Pancreas (tissue), 10 donors: ENCODE data around the gene FAHD1. TPM values are rescaled to one million over a fixed set of nuclear protein-coding genes. Genes with fewer than 3 reads are reported as not detected.

Experiments used
- ATAC-seq, 4 donors: fragments of 200-7000 bp; cut with Tn5 transposase; one replicate each; pipeline versions ENCODE4 v1.8.0 to v1.9.1; 2020; ENCODE audit warnings: mild to moderate bottlenecking in 4 of 4, moderate library complexity in 4 of 4
- DNase-seq, 6 donors: peaks; one replicate each; pipeline ENCODE4 v3.0.0-alpha.2; 2020
- FAIRE-seq: peaks from 2 replicates; lab custom pipeline; 2012; peaks lifted over from hg19 to GRCh38; lab: Jason Lieb, UNC
- H3K27ac ChIP-seq, 4 donors: fragments of 200-600 bp; sonication (generic); 1 replicate in 3 of 4; 2 replicates in 1 of 4; pipeline versions ENCODE4 v1.5.0 to v1.8.0; 2020
- H3K27me3 ChIP-seq, 4 donors: fragments of 200-600 bp; one replicate each; pipeline ENCODE4 v1.8.0; 2021
- H3K36me3 ChIP-seq, 3 donors: fragments of 200-600 bp; sonication (generic) in 1 of 3; one replicate each; pipeline versions ENCODE4 v1.5.0 to v1.8.0; 2020 to 2021
- H3K4me1 ChIP-seq, 3 donors: fragments of 200-600 bp; one replicate each; pipeline ENCODE4 v1.8.0; 2021
- H3K4me3 ChIP-seq, 4 donors: fragments of 200-600 bp; sonication (generic) in 2 of 4; one replicate each; pipeline versions ENCODE4 v1.5.0 to v1.8.0; 2020 to 2021
- H3K9me3 ChIP-seq, 4 donors: fragments of 200-600 bp; one replicate each; pipeline ENCODE4 v1.8.0; 2021
- WGBS, 2 donors: extraction: QIAGEN DNeasy Blood & Tissue Kit; methylation state at CpG; one replicate each; pipeline ENCODE4 v1.1.7; 2013; 5-methylcytosine and 5-hydroxymethylcytosine counted together
- intact Hi-C, 3 donors: fragments of 100-400 bp; cut with DNase I; formaldehyde crosslinking; loops; one replicate each; pipeline versions ENCODE4 v1.11.1 to v1.14.2; 2022
- polyA plus RNA-seq, 2 donors: library from polyadenylated mRNA; stranded (reverse); fragments of 200-250 nt; gene quantifications; one replicate each; pipeline ENCODE4 v1.2.3, GENCODE V29; 2013
- total RNA-seq, 6 donors: library from RNA; stranded (reverse); fragmentation: NEBNext Ultra II Directional in 4 of 6; extraction: Animal tissue kit (Norgen Biotek cat#: 25700) in 4 of 6; gene quantifications; one replicate each; pipeline versions ENCODE4 v1.2.1 to v1.2.4, GENCODE V29; 2021 to 2023
- TF ChIP-seq, protein P1 (sequence below), 4 donors: fragments of 200-600 bp; sonication (generic) in 3 of 4; IDR thresholded peaks; one replicate each; pipeline versions ENCODE4 v1.5.0 to v1.8.0; 2021; ENCODE audit warnings: antibody characterized with exemption in 4 of 4
- donor health status: healthy with polysubstance abuse.
- donor health status: DM: no; HTN: no; CAD: no; lungs with moderate emphysema.
- donor health status: DM: no; HTN: no; CAD: no.
- donor health status: control.
- donor health status: control.
- donor health status: Bipolar disorder and iron deficiency.
- donor health status: DM: yes; HTN: yes; CAD: no.
- donor health status: DM: no; HTN: no; CAD: no.
- donor health status: DM: no; HTN: no; CAD: no.
- donor health status: DM: yes; HTN: yes; CAD: no.

The FAHD1 gene
- total RNA-seq (10 to 100 TPM in 3 of 6 donors, 1 to 10 TPM in 3; 5.1 to 14.4 (median 10.2) TPM), polyA plus RNA-seq (10 to 100 TPM; 12.4 to 12.7 TPM)

DNA sequence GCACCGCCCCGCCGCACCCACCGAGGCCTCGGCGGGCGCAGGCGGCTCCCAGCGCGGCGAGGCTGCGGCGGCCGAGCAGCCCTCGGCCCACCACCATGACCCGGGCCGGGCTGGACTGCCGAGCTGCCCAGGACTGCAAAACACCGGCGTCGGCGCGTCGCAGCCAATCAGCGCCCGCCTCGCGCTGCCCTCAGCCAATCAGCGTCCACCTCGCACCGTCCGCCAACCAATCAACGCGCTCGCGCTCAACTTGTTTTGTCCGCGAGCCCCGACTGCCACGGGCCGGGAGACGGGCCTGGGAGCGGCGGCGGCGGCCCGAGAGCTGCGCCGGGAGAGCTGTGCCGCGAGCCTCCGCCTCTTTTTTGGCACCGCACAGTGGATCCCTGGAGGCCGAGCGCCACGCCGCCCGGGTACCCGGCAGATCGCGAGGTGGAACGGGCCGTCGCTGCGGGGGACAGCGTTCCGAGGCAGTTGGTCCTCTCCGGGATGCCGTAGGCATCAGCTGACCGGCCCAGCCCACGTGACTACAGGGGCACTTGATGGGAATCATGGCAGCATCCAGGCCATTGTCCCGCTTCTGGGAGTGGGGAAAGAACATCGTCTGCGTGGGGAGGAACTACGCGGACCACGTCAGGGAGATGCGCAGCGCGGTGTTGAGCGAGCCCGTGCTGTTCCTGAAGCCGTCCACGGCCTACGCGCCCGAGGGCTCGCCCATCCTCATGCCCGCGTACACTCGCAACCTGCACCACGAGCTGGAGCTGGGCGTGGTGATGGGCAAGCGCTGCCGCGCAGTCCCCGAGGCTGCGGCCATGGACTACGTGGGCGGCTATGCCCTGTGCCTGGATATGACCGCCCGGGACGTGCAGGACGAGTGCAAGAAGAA, at the start of gene FAHD1, which contains the start of gene HAGH:
TSS of gene FAHD1 (plus strand) at position 516 of the 883 bp plus-strand sequence. CDS start at position 549, 33 bp downstream.
TSS of gene HAGH (minus strand) at position 135 of the 883 bp plus-strand sequence. CDS start at position 97, 38 bp downstream.
- intact Hi-C loops, result no loop called here
- TF ChIP-seq, protein P1, sequence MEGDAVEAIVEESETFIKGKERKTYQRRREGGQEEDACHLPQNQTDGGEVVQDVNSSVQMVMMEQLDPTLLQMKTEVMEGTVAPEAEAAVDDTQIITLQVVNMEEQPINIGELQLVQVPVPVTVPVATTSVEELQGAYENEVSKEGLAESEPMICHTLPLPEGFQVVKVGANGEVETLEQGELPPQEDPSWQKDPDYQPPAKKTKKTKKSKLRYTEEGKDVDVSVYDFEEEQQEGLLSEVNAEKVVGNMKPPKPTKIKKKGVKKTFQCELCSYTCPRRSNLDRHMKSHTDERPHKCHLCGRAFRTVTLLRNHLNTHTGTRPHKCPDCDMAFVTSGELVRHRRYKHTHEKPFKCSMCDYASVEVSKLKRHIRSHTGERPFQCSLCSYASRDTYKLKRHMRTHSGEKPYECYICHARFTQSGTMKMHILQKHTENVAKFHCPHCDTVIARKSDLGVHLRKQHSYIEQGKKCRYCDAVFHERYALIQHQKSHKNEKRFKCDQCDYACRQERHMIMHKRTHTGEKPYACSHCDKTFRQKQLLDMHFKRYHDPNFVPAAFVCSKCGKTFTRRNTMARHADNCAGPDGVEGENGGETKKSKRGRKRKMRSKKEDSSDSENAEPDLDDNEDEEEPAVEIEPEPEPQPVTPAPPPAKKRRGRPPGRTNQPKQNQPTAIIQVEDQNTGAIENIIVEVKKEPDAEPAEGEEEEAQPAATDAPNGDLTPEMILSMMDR (IDR thresholded peaks at IDR 0.05), result no peak
- Histone ChIP-seq H3K4me3 (peak within 1 kb of the TSS; percentile 92 to 99 (median 95)), H3K9me3 (no peaks in the 10 kb centered on the region), H3K4me1 (peaks cover 21 to 30% (median 24%) of the 10 kb centered on the region in 3 donors), H3K27ac (peak within 1 kb of the TSS; percentile 86 to 90 (median 90)), H3K27me3 (no peaks in the 10 kb centered on the region), H3K36me3 (peaks cover 0 to 9% (median 4%) of the 10 kb centered on the region in 3 donors)
- peak; percentile 91 to 97 (median 94) for DNase-seq
- peak; percentile 87 to 93 (median 88) for ATAC-seq
- 0% methylated on average over 96 to 104 of the region's 104 CpGs for WGBS, 2 donors
- no peak for FAIRE-seq

DNA sequence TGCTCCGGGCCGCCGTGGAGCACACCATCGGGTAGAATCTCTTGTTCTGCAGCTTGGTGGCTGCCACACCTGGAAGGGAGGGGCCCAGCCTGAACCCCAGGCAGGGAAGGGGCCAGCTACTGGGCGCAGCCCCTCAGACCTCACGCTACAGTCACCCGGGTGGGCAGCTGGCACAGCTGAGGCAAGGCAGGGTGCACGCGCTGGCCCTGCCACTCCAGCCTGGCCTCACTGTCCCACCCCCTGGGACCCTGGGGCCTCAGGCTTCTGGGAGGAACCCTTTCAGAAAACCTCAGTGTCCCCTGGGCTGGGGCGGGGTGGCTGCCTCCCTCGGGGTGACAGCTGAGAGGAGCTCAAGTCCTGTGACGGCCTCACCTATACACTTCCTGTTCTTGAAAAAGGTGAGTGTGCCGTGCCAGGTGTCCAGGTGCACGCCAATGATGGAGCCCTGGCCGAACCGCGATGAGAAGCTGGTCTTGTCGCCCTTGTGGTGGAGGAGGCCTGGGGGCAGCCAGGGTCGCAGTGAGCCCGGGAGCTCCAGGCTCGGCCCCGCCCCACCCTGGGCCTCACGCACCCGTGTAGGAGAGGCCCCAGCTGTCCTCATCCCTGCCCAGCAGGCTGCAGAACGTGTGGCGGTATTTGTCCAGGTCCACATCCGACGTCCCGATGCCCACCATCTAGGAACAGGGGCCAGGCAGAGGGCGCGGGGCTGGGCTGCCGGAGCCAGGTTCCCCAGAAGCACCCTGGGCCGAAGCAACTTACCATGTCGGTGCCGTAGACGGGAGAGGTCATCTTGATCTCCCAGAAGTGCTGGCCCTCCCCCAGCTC, 49.4 kb upstream of the FAHD1 start:
- Histone ChIP-seq H3K27me3 (no peaks in the 10 kb centered on the region), H3K36me3 (peaks cover 0 to 25% (median 10%) of the 10 kb centered on the region in 3 donors), H3K4me1 (peaks cover 18 to 21% (median 20%) of the 10 kb centered on the region in 3 donors), H3K27ac (no peak overlapping the region), H3K4me3 (no peak overlapping the region), H3K9me3 (no peaks in the 10 kb centered on the region)
- intact Hi-C loops, result no loop called here
- DNase-seq (peak in 5 of 6 donors; percentile 11 to 82 (median 30)), ATAC-seq (no peak), FAIRE-seq (no peak)
- TF ChIP-seq, protein P1 (IDR thresholded peaks at IDR 0.05), result no peak
- WGBS, 2 donors, result 81 to 85% methylated on average over 35 to 36 of the region's 36 CpGs

DNA sequence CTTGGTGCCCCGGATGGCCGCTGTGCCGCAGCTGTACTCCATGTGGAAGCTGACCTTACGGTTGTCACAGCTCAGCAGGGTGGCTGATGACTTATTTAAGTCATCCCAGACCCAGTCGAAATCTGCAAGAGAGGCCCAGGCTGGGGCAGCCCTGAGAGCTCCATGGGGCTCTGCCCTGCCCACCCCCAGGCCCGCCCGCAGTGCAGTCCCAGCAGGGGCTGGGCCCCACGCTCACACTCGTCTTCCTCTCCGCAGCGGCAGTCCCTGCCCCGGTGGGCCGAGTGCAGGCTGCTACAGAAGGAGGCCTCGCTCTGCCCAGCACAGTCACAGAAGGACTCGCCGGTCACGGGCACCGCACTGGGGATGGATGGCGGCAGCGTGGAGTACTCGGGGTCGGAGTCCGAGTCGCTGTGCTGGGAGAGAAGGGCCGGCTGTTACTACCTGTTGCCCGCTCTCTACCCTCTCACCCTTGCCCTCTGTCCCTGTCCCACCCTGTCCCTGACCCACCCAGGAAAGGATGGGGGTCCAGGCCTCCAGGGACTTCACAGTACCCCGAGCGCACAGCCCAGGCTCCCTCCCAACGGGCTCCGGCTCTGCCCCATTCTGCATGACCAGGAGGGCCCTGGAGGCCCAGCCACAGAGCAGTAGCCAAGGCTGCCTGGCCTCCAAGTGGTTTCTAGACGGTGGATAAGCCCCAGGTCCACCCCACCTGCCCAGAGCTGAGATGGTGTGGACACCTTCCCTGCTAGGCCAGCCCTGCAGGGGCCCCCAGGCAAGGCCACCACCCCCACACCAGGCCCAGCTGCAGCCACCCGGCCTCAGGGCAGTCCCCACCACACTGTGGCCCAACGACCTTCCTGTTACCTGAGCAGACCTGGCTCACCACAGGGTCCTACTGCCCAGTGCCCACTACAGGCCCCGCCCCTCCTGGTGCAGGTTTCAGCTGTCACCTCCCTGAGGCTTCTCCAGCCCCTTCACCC, 48.5 kb upstream of the FAHD1 start:
- no peaks in the 10 kb centered on the region for H3K27me3 ChIP-seq
- FAIRE-seq (no peak), DNase-seq (peak in 4 of 6 donors; percentile 17 to 82 (median 40)), ATAC-seq (no peak)
- TF ChIP-seq, protein P1 (IDR thresholded peaks at IDR 0.05), result no peak
- no peak overlapping the region for H3K27ac ChIP-seq
- 84 to 87% methylated on average over 34 of the region's 34 CpGs for WGBS, 2 donors
- H3K4me1 ChIP-seq, result peaks cover 18 to 21% (median 20%) of the 10 kb centered on the region in 3 donors
- H3K9me3 ChIP-seq, result no peaks in the 10 kb centered on the region
- H3K36me3 ChIP-seq, result peaks cover 0 to 25% (median 10%) of the 10 kb centered on the region in 3 donors
- intact Hi-C loops, result no loop called here
- no peak overlapping the region for H3K4me3 ChIP-seq

DNA sequence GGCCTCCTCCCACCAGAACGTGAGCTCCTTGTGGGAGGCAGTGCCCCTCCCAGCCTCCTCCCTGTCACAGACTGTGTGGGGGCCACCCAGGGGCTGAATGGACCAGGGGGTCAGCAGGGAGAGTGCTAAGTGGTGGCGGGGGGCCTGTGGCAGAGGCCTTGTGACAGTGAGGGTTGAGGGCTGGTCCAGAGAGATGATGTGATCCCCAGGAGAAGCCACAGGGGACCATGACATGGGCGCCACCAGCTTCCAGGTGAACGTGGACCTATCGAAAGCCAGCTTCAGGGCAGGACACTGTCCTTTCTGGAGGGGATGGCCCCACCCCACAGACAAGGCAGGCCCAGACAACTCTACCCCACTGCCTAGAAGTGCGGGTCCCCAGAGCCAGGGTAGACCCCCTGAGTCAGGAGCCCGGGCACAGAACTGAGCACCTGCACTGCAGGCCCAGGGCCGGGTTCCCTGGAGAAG, 47.7 kb upstream of the FAHD1 start:
- no peak for ATAC-seq
- Histone ChIP-seq H3K27me3 (no peaks in the 10 kb centered on the region), H3K4me3 (no peak overlapping the region), H3K36me3 (peaks cover 0 to 25% (median 10%) of the 10 kb centered on the region in 3 donors), H3K27ac (no peak overlapping the region), H3K4me1 (peaks cover 16 to 22% (median 22%) of the 10 kb centered on the region in 3 donors), H3K9me3 (no peaks in the 10 kb centered on the region)
- intact Hi-C loops, result no loop called here
- no peak for FAIRE-seq
- peak in 3 of 6 donors; percentile 9 to 40 (median 31) for DNase-seq
- TF ChIP-seq, protein P1 (IDR thresholded peaks at IDR 0.05), result no peak
- WGBS, 2 donors, result 80 to 81% methylated on average over 8 of the region's 8 CpGs
